ENCODE measurements around the gene MMP17.

MMP17 gene

DNA sequence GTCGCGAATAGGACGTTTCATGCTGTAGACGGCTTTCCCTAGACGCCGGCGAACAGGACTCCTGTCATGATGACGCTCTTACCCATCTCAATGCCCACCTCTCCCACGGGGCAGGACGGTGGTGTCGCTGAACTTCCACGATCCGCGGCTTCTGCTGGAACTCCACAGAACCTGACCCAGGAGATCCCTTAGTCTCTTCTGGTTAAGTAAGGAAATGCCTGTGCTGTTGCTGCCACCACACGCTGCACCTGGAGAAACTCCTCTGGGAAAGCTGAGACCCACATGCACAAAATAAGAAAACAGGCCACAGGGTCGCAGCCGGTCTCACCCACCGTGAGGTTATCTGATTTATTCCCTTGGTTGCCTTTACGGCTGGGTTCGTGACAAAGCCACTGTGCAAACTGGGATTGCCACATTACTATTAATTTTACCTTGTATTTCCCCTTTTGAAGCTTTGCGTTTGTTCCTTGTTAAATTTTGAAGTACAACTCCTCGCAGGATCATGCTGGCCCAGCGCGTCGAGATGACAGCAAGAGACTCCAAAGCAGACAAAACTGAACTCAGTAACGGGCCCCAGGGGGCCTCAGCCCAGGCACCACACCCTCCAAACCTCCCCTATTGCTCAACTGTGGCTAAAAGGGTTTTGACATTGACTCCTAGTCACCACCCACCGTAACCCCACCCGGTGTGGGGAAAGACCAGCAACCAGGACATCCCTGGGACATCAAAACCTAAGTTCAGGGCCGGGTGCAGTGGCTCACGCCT lies 9.2 kb upstream of the MMP17 start:
- H3K27ac ChIP-seq (replicated peaks) = peak overlapping the region; percentile 37
- peak; percentile 74 to 90 for DNase-seq (ENCODE audit: low read depth in 1 of 2, low spot score in 1 of 2)
- no peak overlapping the region for H3K4me3 ChIP-seq (replicated peaks; ENCODE audit: insufficient read depth, low read length)
- no peaks in the 10 kb centered on the region for H3K27me3 ChIP-seq (ENCODE audit: insufficient read depth, poor library complexity, severe bottlenecking)
- TF ChIP-seq, protein P1, sequence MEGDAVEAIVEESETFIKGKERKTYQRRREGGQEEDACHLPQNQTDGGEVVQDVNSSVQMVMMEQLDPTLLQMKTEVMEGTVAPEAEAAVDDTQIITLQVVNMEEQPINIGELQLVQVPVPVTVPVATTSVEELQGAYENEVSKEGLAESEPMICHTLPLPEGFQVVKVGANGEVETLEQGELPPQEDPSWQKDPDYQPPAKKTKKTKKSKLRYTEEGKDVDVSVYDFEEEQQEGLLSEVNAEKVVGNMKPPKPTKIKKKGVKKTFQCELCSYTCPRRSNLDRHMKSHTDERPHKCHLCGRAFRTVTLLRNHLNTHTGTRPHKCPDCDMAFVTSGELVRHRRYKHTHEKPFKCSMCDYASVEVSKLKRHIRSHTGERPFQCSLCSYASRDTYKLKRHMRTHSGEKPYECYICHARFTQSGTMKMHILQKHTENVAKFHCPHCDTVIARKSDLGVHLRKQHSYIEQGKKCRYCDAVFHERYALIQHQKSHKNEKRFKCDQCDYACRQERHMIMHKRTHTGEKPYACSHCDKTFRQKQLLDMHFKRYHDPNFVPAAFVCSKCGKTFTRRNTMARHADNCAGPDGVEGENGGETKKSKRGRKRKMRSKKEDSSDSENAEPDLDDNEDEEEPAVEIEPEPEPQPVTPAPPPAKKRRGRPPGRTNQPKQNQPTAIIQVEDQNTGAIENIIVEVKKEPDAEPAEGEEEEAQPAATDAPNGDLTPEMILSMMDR (IDR thresholded peaks at IDR 0.05; ENCODE audit: insufficient read depth, low read length) = no peak
- peak; percentile 17; the same call in 1 of the 2 replicates for TF ChIP-seq SPI1 (IDR thresholded peaks at IDR 0.05; ENCODE audit: borderline replicate concordance, low read depth)
- no peak for TF ChIP-seq REST (IDR thresholded peaks at IDR 0.05; ENCODE audit: insufficient replicate concordance, low read depth)
- no peak for TF ChIP-seq POLR2AphosphoS5 (IDR thresholded peaks at IDR 0.05; ENCODE audit: low read depth)

GRCh38 chr12:131824450-131824849 lies 3.7 kb upstream of the MMP17 start:
- Histone ChIP-seq H3K27me3 (ENCODE audit: insufficient read depth, poor library complexity, severe bottlenecking) (peaks cover 24% of the 10 kb centered on the region), H3K4me3 (replicated peaks; ENCODE audit: insufficient read depth, low read length) (no peak overlapping the region), H3K27ac (replicated peaks) (no peak overlapping the region)
- DNase-seq (ENCODE audit: low read depth in 1 of 2, low spot score in 1 of 2) = no peak
- TF ChIP-seq GABPA (IDR thresholded peaks at IDR 0.05; ENCODE audit: low read depth) (no peak), POLR2AphosphoS5 (IDR thresholded peaks at IDR 0.05; ENCODE audit: low read depth) (no peak), SPI1 (IDR thresholded peaks at IDR 0.05; ENCODE audit: borderline replicate concordance, low read depth) (no peak)

DNA sequence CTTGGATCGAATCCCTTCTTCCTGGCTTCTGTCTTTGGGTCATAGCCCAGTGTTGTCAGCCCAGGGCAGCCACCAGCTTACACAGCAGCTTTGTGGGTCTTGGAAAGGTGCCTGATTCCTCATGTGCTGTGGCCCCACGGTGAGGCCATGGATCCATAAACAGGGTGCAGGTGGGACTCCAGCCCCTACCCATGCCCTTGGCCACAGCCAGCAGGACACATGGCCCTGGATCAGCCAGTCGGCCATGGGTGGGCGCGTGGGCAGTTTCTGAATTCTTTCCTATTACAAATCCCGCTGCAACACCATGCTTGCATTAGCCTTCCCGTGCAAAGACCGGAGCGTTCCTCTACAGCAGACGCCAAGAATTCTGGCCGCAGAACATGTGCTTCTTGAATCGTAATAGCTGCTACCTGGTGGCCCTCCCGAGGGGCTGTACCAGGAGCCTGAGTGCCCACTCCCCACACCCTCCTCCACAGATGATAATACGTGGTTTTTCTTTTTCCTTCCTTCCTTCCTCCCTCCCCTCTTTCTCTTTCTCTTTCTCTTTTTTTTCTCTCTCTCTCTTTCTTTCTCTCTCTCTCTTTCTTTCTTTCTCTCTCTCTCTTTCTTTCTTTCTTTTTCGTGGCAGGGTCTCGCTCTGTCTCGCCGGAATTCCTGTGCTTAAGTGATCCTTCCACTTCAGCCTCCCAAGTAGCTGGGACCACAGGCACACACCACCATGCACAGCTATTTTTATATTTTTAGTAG lies 2.9 kb upstream of the MMP17 start:
- DNase-seq (ENCODE audit: low read depth in 1 of 2, low spot score in 1 of 2) = no peak

DNA sequence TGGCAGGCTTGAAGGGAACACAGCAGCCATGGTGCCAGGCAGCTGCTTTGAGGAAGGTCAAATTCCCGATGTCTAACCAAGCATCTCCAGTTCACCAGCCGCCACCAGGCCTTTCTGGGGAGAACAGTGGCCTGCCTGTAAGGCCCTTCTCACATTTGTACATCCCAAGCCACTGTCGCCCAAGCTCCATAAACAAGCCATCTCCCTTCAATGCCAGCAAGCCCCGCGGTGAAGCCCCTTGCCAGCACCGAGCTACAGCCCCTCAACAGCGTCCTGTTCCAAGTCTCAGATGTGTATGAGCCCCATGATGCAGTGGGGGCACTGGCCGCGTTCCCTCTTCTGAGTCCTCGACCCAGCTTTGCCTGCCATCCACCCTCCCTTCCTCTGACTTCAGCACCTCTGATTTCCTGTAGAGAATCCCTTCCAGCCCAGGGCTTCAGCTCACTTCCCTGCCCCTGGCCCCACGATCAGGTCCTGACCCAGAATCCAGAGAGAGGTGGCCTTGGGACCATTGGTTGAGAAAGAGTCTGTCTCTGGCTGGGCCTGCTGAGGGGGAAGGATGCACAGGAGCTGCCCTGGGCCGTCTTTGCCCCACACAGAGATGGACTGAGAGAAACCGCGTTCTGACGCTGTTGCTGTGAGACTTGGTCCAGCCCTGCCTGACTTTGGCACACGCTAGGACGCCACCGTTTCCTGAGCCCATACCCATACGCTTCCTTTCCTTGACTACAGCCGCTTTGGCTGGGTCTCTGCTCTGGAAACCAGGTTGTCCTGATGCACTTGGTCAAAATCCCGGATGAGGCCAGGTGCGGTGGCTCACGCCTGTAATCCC lies 1.9 kb upstream of the MMP17 start:
- Histone ChIP-seq H3K27me3 (ENCODE audit: insufficient read depth, poor library complexity, severe bottlenecking) (peaks cover 36% of the 10 kb centered on the region), H3K4me3 (replicated peaks; ENCODE audit: insufficient read depth, low read length) (no peak overlapping the region), H3K27ac (replicated peaks) (no peak overlapping the region)
- DNase-seq (ENCODE audit: low read depth in 1 of 2, low spot score in 1 of 2) = no peak
- TF ChIP-seq GABPA (IDR thresholded peaks at IDR 0.05; ENCODE audit: low read depth) (no peak), REST (IDR thresholded peaks at IDR 0.05; ENCODE audit: insufficient replicate concordance, low read depth) (no peak), SPI1 (IDR thresholded peaks at IDR 0.05; ENCODE audit: borderline replicate concordance, low read depth) (no peak), POLR2AphosphoS5 (IDR thresholded peaks at IDR 0.05; ENCODE audit: low read depth) (no peak)
- TF ChIP-seq, protein P1 (IDR thresholded peaks at IDR 0.05; ENCODE audit: insufficient read depth, low read length) = no peak

More for the DNA sequence above, 2.9 kb upstream of the MMP17 start:
- Histone ChIP-seq H3K4me3 (replicated peaks; ENCODE audit: insufficient read depth, low read length) (no peak overlapping the region), H3K27ac (replicated peaks) (no peak overlapping the region), H3K27me3 (ENCODE audit: insufficient read depth, poor library complexity, severe bottlenecking) (peaks cover 31% of the 10 kb centered on the region)
- TF ChIP-seq, protein P1 (IDR thresholded peaks at IDR 0.05; ENCODE audit: insufficient read depth, low read length) = no peak

Data from HL-60 (cell line).